ENCODE measurements around the gene PDCD11.

Gene PDCD11

DNA sequence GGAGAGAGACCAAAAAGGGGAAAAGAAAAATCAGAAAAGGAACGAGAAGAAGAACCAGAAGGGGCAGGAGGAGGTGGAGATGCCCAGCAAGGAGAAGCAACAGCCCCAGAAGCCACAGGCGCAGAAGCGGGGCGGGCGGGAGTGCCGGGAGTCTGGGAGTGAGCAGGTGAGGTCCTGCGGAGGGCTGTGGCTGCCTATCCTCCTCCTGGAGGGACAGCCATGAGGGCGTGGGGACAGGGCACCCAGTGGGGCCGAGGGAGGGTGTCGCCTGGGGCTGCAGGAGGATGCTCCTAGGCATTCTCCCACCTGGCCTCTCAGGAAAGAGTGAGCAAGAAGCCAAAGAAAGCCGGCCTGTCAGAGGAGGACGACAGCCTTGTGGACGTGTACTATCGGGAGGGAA, 44.0 kb downstream of the PDCD11 start:
- Histone ChIP-seq H3K4me1 (ENCODE audit: insufficient read depth, poor library complexity, severe bottlenecking) (no peaks in the 10 kb centered on the region), H3K27me3 (ENCODE audit: insufficient read depth, poor library complexity, severe bottlenecking) (no peaks in the 10 kb centered on the region), H3K9me3 (ENCODE audit: severe bottlenecking) (no peaks in the 10 kb centered on the region), H3K27ac (ENCODE audit: poor library complexity, severe bottlenecking) (no peak overlapping the region), H3K4me3 (ENCODE audit: severe bottlenecking) (no peak overlapping the region), H3K36me3 (ENCODE audit: low read depth) (peaks cover 99% of the 10 kb centered on the region)
- TF ChIP-seq CTCF (IDR thresholded peaks at IDR 0.05; ENCODE audit: poor library complexity, severe bottlenecking), result no peak
- no peak for ATAC-seq (ENCODE audit: low read depth)
- DNase-seq (ENCODE audit: low spot score), result no peak

- Histone ChIP-seq H3K27me3 (ENCODE audit: insufficient read depth, poor library complexity, severe bottlenecking) (no peaks in the 10 kb centered on the region), H3K36me3 (ENCODE audit: low read depth) (peaks cover 100% of the 10 kb centered on the region), H3K4me3 (ENCODE audit: severe bottlenecking) (no peak overlapping the region), H3K4me1 (ENCODE audit: insufficient read depth, poor library complexity, severe bottlenecking) (no peaks in the 10 kb centered on the region), H3K9me3 (ENCODE audit: severe bottlenecking) (no peaks in the 10 kb centered on the region), H3K27ac (ENCODE audit: poor library complexity, severe bottlenecking) (no peak overlapping the region)
- DNase-seq (ENCODE audit: low spot score), result no peak
- TF ChIP-seq CTCF (IDR thresholded peaks at IDR 0.05; ENCODE audit: poor library complexity, severe bottlenecking), result no peak
- ATAC-seq (ENCODE audit: low read depth), result no peak
These were observed 44.8 kb downstream of the PDCD11 start for GRCh38 chr10:103441206-103441605.

DNA sequence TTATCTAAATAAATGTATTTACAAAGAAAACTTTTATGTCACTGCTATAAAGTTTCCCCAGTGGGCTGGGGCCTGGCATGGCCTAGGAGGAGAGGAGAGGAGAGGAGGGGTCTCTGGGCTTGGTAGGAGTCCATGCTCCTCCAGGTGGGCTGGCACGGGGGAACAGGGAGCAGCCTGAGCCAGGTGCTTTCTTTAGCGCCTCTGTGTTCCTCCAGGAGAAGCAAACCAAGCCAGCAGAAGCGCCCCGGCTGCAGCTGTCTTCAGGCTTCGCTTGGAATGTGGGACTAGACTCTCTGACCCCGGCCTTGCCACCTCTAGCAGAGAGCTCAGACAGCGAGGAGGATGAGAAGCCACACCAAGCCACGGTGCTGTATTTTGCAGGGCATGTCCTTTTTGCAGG, 45.2 kb downstream of the PDCD11 start:
- no peak for TF ChIP-seq CTCF (IDR thresholded peaks at IDR 0.05; ENCODE audit: poor library complexity, severe bottlenecking)
- Histone ChIP-seq H3K36me3 (ENCODE audit: low read depth) (peaks cover 100% of the 10 kb centered on the region), H3K27me3 (ENCODE audit: insufficient read depth, poor library complexity, severe bottlenecking) (no peaks in the 10 kb centered on the region), H3K9me3 (ENCODE audit: severe bottlenecking) (no peaks in the 10 kb centered on the region), H3K27ac (ENCODE audit: poor library complexity, severe bottlenecking) (no peak overlapping the region), H3K4me1 (ENCODE audit: insufficient read depth, poor library complexity, severe bottlenecking) (no peaks in the 10 kb centered on the region), H3K4me3 (ENCODE audit: severe bottlenecking) (no peak overlapping the region)
- ATAC-seq (ENCODE audit: low read depth), result no peak
- no peak for DNase-seq (ENCODE audit: low spot score)

DNA sequence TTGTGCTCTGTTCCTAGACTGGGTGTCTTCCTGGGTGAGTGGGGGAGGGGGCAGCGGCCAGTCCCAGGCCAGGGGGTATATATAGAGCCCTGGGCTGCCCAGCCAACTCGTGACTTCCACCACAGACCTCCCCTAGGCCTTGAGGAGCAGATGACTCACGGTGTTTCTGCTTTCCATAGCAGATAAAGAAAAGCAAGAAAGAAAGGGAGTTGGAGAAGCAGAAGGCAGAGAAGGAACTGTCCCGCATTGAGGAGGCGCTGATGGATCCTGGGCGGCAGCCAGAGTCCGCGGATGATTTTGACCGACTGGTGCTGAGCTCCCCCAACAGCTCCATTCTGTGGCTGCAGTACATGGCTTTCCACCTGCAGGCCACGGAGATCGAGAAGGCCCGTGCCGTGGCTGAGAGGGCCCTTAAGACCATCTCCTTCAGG, 45.6 kb downstream of the PDCD11 start:
- H3K36me3 ChIP-seq (ENCODE audit: low read depth), result peaks cover 96% of the 10 kb centered on the region
- H3K9me3 ChIP-seq (ENCODE audit: severe bottlenecking), result no peaks in the 10 kb centered on the region
- H3K4me1 ChIP-seq (ENCODE audit: insufficient read depth, poor library complexity, severe bottlenecking), result no peaks in the 10 kb centered on the region
- no peak overlapping the region for H3K27ac ChIP-seq (ENCODE audit: poor library complexity, severe bottlenecking)
- no peaks in the 10 kb centered on the region for H3K27me3 ChIP-seq (ENCODE audit: insufficient read depth, poor library complexity, severe bottlenecking)
- no peak overlapping the region for H3K4me3 ChIP-seq (ENCODE audit: severe bottlenecking)
- no peak for DNase-seq (ENCODE audit: low spot score)
- no peak for TF ChIP-seq CTCF (IDR thresholded peaks at IDR 0.05; ENCODE audit: poor library complexity, severe bottlenecking)
- ATAC-seq (ENCODE audit: low read depth), result no peak

- TF ChIP-seq CTCF (IDR thresholded peaks at IDR 0.05; ENCODE audit: poor library complexity, severe bottlenecking), result no peak
- no peaks in the 10 kb centered on the region for H3K4me1 ChIP-seq (ENCODE audit: insufficient read depth, poor library complexity, severe bottlenecking)
- H3K4me3 ChIP-seq (ENCODE audit: severe bottlenecking), result no peak overlapping the region
- H3K27me3 ChIP-seq (ENCODE audit: insufficient read depth, poor library complexity, severe bottlenecking), result no peaks in the 10 kb centered on the region
- no peak overlapping the region for H3K27ac ChIP-seq (ENCODE audit: poor library complexity, severe bottlenecking)
- no peaks in the 10 kb centered on the region for H3K9me3 ChIP-seq (ENCODE audit: severe bottlenecking)
- ATAC-seq (ENCODE audit: low read depth), result no peak
- H3K36me3 ChIP-seq (ENCODE audit: low read depth), result peaks cover 81% of the 10 kb centered on the region
- DNase-seq (ENCODE audit: low spot score), result no peak
These were observed 47.2 kb downstream of the PDCD11 start for GRCh38 chr10:103443475-103444185.

All from RWPE2 (cell line).